D721Med (cell line): ENCODE results near the gene CCL20.

Experiments
- DNase-seq: peaks from one replicate; pipeline ENCODE4 v3.0.0; 2011; ENCODE audit warnings: low spot score; ENCODE audit not compliant: insufficient read length
- FAIRE-seq: peaks from 2 replicates; lab custom pipeline; 2011; peaks lifted over from hg19 to GRCh38; lab: Jason Lieb, UNC
- TF ChIP-seq, protein P1 (sequence below): IDR thresholded peaks from 2 replicates; pipeline ENCODE4 v1.5.1; 2012; ENCODE audit warnings: mild to moderate bottlenecking, control low read depth; ENCODE audit not compliant: insufficient read depth; ENCODE audit errors: missing control alignments

CCL20 gene

GRCh38 chr2:227774011-227774624 is 39.5 kb upstream of the CCL20 start:
- TF ChIP-seq, protein P1, sequence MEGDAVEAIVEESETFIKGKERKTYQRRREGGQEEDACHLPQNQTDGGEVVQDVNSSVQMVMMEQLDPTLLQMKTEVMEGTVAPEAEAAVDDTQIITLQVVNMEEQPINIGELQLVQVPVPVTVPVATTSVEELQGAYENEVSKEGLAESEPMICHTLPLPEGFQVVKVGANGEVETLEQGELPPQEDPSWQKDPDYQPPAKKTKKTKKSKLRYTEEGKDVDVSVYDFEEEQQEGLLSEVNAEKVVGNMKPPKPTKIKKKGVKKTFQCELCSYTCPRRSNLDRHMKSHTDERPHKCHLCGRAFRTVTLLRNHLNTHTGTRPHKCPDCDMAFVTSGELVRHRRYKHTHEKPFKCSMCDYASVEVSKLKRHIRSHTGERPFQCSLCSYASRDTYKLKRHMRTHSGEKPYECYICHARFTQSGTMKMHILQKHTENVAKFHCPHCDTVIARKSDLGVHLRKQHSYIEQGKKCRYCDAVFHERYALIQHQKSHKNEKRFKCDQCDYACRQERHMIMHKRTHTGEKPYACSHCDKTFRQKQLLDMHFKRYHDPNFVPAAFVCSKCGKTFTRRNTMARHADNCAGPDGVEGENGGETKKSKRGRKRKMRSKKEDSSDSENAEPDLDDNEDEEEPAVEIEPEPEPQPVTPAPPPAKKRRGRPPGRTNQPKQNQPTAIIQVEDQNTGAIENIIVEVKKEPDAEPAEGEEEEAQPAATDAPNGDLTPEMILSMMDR, result no peak
- FAIRE-seq (no peak), DNase-seq (no peak)

DNA sequence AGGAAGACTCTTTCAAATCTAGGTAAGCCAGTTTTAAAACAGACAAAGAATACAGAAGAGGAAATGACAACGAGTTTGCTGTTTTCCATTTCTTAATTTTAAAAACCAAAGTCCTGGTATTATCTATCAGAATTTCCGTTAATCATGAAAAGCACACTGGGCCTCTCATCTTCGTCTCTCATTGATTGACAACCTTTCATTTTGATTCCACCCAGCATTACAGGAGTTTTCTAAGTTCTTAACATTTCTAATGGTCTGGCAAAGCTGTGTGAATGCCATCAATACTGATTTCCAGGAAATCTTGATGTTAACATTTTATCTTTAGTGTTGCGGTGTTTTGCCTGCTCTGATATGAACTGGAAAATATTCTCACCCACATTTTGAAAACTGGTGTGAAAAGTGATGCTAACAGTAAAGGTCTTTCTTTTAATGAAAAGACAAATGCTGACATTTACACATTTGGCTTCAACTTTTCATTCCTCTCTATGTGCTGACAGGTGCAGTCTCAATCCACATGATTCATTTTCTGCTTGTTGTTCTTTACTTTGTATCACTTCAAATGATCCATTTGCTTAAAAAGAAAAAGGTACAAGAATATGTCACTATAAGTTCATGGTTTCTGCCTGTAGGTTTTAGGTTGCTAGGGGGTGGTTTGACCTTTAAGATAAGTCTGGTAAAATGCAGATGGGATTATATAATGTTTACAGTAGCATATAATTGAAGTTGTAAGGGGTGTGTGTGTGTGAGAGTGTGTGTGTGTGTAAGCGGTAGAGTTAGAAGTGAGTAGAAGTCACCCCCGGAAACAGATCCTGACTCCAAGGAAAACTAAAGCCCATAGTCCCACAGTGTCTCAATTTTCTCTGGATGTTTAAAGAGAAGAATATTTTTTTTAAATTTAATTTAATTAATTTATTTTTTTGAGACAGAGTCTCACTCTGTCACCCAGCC is 38.5 kb upstream of the CCL20 start:
- FAIRE-seq (no peak), DNase-seq (no peak)
- TF ChIP-seq, protein P1, result no peak

DNA sequence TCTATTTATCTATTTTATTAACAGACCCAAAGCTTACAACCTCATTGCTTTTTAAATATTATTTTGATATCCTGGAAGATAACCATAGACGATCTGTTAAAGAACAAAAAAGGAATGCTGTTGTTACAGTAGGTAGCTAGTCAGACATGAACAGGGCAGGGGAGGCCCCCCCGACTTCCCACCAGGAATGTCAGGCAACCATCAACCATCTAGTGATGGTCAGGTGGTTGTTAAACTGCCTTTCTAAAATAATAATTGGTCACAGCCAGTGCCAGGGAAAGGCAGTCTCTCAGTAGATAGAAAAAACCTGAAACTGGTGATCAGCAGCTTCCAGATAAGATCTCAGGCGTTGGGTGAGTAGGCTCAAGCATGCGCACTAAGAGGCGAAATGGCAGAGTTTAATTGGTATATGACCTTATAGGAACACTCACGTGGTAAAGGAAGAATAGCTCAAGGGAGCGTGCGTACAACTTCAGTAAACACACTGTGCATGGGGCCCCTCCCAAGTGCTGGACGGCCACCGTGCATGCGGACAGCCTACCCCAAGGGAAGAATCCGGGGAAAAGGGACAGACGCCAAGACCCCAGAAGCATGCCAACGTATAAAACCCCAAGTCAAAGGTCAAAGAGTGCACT is 32.5 kb upstream of the CCL20 start:
- FAIRE-seq (no peak), DNase-seq (no peak)
- TF ChIP-seq, protein P1, result no peak

DNA sequence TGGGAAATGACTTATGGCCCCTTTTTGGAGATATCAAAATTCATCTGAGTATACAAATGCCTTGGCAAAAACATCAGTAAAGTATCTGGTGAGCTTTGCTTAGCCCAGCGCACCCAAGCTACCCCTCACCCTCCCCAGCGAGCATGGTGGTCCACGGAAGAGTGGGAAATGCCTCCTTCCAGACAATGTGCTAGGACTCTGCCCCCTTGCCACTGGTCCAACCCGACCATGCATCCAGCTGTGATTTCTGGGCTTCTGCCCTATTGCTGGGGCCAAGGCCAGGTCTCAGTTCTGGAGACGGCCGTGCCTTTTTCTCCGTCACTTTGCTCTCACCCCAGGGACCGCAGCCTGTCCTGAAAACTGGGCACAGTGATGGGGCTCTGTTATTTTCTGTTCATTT is 31.8 kb upstream of the CCL20 start:
- FAIRE-seq (no peak), DNase-seq (no peak)
- TF ChIP-seq, protein P1, result no peak

DNA sequence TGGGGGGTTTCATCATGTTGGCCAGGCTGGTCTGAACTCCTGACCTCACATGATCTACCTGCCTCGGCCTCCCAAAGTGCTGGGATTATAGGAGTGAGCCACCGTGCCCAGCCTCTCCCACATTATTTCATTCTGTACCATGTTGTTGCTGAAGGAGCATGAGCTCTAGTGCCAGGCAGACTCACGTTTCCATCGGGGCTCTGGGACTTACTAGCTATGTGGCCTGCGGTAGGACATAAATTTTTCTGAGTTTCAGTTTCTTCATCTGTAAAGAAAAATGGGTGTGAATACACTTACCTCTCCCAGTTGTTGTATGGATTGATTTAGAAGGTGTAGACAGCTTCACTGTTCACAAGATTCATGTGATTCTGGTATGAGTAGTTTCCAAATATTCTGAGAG is 30.8 kb upstream of the CCL20 start:
- FAIRE-seq (no peak), DNase-seq (no peak)
- TF ChIP-seq, protein P1, result no peak

DNA sequence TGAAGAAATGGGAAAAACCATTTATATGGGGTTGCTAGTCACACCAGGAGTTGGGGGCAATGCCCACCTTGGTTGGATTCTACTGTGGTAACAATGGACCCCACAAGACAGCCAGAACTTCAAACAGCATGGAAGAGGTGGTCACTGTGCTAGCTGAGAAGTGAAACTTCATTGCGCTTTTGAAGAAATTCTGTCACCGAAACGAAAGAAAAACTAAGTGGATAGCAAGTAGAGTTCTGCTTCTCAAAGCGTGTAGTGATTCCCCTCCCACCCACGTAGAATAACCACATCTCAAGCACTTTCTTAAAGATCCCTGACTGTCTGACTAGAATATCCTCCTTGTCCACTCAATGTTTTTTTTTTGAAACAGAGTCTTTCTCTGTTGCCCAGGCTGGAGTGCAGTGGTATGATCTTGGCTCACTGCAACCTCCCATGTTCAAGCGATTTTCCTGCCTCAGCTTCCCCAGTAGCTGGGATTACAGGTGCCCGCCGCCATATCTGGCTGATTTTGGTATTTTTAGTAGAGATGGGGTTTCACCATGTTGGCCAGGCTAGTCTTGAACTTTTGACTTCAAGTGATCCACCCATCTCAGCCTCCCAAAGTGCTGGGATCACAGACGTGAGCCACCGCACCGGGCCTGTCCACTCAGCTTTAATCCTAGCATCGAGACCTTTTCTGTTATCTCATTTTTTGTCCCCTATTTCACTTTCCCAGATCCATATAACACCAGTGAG is 30.1 kb upstream of the CCL20 start:
- FAIRE-seq (no peak), DNase-seq (no peak)
- TF ChIP-seq, protein P1, result no peak
